ENCODE measurements around the gene DTYMK. TPM values are rescaled to one million over a fixed set of nuclear protein-coding genes. Genes with fewer than 3 reads are reported as not detected.

Gene DTYMK
- total and polyA plus RNA-seq, 2 of the 8 experiments (the other 6 are each of a cell fraction or from before 2014, with no cell fraction given) = 58.3 to 69.9 TPM

DNA sequence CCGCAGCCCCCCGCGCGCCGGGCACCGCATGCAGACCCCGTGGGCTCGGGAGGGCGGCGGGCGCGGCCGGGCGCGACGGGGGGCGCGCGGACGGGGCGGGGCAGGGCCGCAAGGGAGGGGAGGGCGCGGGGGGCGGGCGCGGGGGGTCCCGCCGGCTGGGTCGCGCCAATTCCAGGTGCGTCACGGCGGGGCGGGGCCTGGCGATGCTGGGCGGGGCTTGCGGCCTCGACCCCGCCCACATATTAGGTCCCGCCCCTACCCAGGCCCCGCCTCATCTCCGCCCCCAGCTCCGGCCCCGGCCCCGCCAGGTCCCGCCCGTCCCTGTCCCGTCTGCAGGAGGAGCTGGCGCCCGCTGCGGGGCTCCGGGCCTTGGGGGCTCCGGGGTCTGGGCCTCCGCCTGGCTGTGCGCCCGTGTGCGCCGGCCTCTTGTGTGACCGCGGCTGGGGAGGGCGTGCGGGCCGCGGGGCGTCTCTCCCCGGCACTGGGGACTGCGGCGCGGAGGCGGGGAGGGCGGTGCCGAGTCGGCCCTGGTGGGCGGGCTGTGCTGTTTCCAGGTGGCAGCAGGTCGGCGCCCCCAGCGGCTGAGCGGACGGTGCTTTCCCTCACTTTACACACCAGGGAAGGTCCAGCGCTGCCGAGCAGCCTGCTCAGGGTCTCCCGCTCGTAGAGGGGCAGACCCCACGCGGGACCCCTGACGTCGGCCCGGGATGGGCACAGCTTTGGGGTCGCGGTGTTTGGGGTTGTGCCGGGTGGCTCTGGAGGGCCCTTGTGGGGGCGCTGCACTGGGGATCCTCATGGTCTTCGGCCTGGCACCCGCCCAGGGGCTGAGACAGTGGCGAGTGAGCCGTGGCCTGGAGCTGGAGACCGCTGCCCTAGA, 15.8 kb upstream of the DTYMK start:
- 4% methylated on average over 31 of the region's 98 CpGs; no CpG with 5 or more reads in 1 of the 2 experiments for WGBS, 2 experiments (ENCODE audit: extremely low coverage in 1 of 2, insufficient coverage in 1 of 2, insufficient read length in 1 of 2, insufficient replicate concordance in 2 of 2, low coverage in 1 of 2, low lambda C conversion rate in 2 of 2, missing lambda C conversion rate in 1 of 2)
- no peak overlapping the region for H3K14ac ChIP-seq (ENCODE audit: insufficient read length)
- no peak overlapping the region for H2BK20ac ChIP-seq (ENCODE audit: low read length)
- H3K4me2 ChIP-seq (ENCODE audit: insufficient read depth in 1 of 2, low read depth in 2 of 2, low read length in 2 of 2) = peak overlapping the region; percentile 63 to 79
- H2BK120ac ChIP-seq (replicated peaks; ENCODE audit: low read depth, low read length) = no peak overlapping the region
- H3K4me1 ChIP-seq (replicated peaks in 1 of 4; ENCODE audit: control insufficient read depth in 3 of 4, insufficient read depth in 4 of 4, low read length in 3 of 4) = peaks cover 0 to 5% (median 3%) of the 10 kb centered on the region in 4 experiments; a peak in 4 of 7 replicates
- H3K27me3 ChIP-seq (replicated peaks in 1 of 4; ENCODE audit: control insufficient read depth in 3 of 4, extremely low read depth in 1 of 4, insufficient read depth in 3 of 4, low read length in 3 of 4) = no peaks in the 10 kb centered on the region
- H3K36me3 ChIP-seq (ENCODE audit: control insufficient read depth in 2 of 4, insufficient read depth in 4 of 4, low read length in 3 of 4) = peaks cover 8 to 23% (median 16%) of the 10 kb centered on the region in 4 experiments
- peaks cover 5% of the 10 kb centered on the region; the same call in 1 of the 2 replicates for H3K79me1 ChIP-seq (ENCODE audit: low read depth, low read length)
- H3K18ac ChIP-seq (ENCODE audit: extremely low read depth, low read length) = peak overlapping the region; percentile 32
- ChIA-PET POLR2A (ENCODE audit: partially characterized antibody) (interaction anchor here (0.6 to 11.2 kb wide), 31 partner anchors 8 to 600 kb away, joined by 3 to 265 read pairs (median 3); partner anchors contain the start of genes D2HGDH, DTYMK, MTERF4 and NEU4), CTCF (ENCODE audit: partially characterized antibody) (interaction anchor here (0.6 to 2.6 kb wide), 14 partner anchors 11 to 924 kb away, joined by 3 to 11 read pairs (median 4); partner anchors contain the start of genes D2HGDH and DTYMK)
- H3K23ac ChIP-seq (ENCODE audit: insufficient read length) = no peak overlapping the region
- no peak overlapping the region for H3K56ac ChIP-seq (replicated peaks; ENCODE audit: insufficient read length, low read depth, low read length)
- FAIRE-seq = no peak
- H4K20me1 ChIP-seq (replicated peaks in 1 of 2; ENCODE audit: control insufficient read depth in 1 of 2, insufficient read depth in 2 of 2, low read length in 2 of 2) = peaks cover 4 to 8% of the 10 kb centered on the region in 2 experiments
- H2AFZ ChIP-seq (ENCODE audit: low read length) = no peak overlapping the region
- peaks cover 2% of the 10 kb centered on the region; the same call in 1 of the 2 replicates for H3K23me2 ChIP-seq (ENCODE audit: low read depth, low read length)
- H4K91ac ChIP-seq (replicated peaks; ENCODE audit: insufficient read length, low read length) = no peak overlapping the region
- H2BK15ac ChIP-seq (ENCODE audit: low read length) = no peak overlapping the region
- H3K9ac ChIP-seq (replicated peaks in 1 of 4; ENCODE audit: extremely low read depth in 1 of 4, low read depth in 3 of 4, low read length in 3 of 4) = peak overlapping the region in 3 of 4 experiments; percentile 97 to 99 (median 98); a peak in 6 of 7 replicates
- peak overlapping the region; percentile 98; the same call in 1 of the 2 replicates for H3K27ac ChIP-seq (ENCODE audit: low read depth, low read length)
- no peak overlapping the region for H4K5ac ChIP-seq (ENCODE audit: insufficient read length, low read depth, low read length)
- H3K79me2 ChIP-seq (ENCODE audit: control insufficient read depth in 1 of 2, insufficient read depth in 2 of 2, low read length in 2 of 2) = peaks cover 5 to 19% of the 10 kb centered on the region in 2 experiments; a peak in 3 of 4 replicates
- no peaks in the 10 kb centered on the region for H3K9me3 ChIP-seq (ENCODE audit: insufficient read depth in 2 of 2, low read depth in 1 of 2, low read length in 1 of 2)
- DNase-seq (ENCODE audit: low read depth in 1 of 2, low spot score in 2 of 2) = peak; percentile 57 to 90
- no peak overlapping the region for H2BK12ac ChIP-seq (ENCODE audit: low read depth, low read length)
- H2BK5ac ChIP-seq (ENCODE audit: low read depth, low read length) = no peak overlapping the region
- peak overlapping the region; percentile 95; the same call in 1 of the 2 replicates for H4K8ac ChIP-seq (ENCODE audit: extremely low read depth, insufficient read depth, low read length)
- peak overlapping the region; percentile 76 to 95 (median 81) for H3K4me3 ChIP-seq (ENCODE audit: extremely low read depth in 1 of 4, insufficient read depth in 2 of 4, low read depth in 3 of 4, low read length in 4 of 4)
- H3K4ac ChIP-seq (replicated peaks; ENCODE audit: insufficient read length, low read depth, low read length) = no peak overlapping the region
- no peak overlapping the region for H2AK5ac ChIP-seq (ENCODE audit: low read depth, low read length)
- TF ChIP-seq TAF1 (IDR thresholded peaks at IDR 0.05; ENCODE audit: low read depth, low read length) (peak; percentile 57; the same call in 1 of the 2 replicates), RBBP5 (IDR thresholded peaks at IDR 0.05; ENCODE audit: borderline replicate concordance, low read depth, low read length) (0 out of 2 replicates have a peak, but pooled peaks have one; percentile 39), MAFK (IDR thresholded peaks at IDR 0.05; ENCODE audit: low read depth, low read length) (no peak), SP4 (IDR thresholded peaks at IDR 0.05; ENCODE audit: low read length) (peak; percentile 63; the same call in 1 of the 2 replicates), RAD21 (IDR thresholded peaks at IDR 0.05 in 1 of 2, conservative IDR thresholded peaks at IDR 0.05 in 1 of 2; ENCODE audit: low read depth in 2 of 2, low read length in 2 of 2) (peak; percentile 1 to 13; a peak in 1 of 4 replicates), GABPA (IDR thresholded peaks at IDR 0.05; ENCODE audit: borderline replicate concordance, insufficient read depth, low read length) (peak; percentile 36; the same call in 1 of the 2 replicates), EGR1 (IDR thresholded peaks at IDR 0.05; ENCODE audit: borderline replicate concordance, low read depth, low read length) (no peak), TBP (IDR thresholded peaks at IDR 0.05; ENCODE audit: low read depth, low read length) (peak; percentile 31; the same call in 1 of the 2 replicates), SIN3A (conservative IDR thresholded peaks at IDR 0.05 in 1 of 2, IDR thresholded peaks at IDR 0.05 in 1 of 2; ENCODE audit: low read depth in 1 of 2, low read length in 2 of 2) (peak in 1 of 2 experiments; percentile 73; a peak in 2 of 4 replicates), SP2 (IDR thresholded peaks at IDR 0.05; ENCODE audit: low read length) (no peak)
